ENCODE data around the gene ROPN1L.

GRCh38 chr5:10447041-10447440 is 5.4 kb downstream of the ROPN1L start:
- TF ChIP-seq POLR2A (IDR thresholded peaks at IDR 0.05; ENCODE audit: borderline replicate concordance, extremely low read depth, insufficient read depth, insufficient read length) = no peak
- TF ChIP-seq CTCF (IDR thresholded peaks at IDR 0.05 in 2 of 3, conservative IDR thresholded peaks at IDR 0.05 in 1 of 3; ENCODE audit: borderline replicate concordance in 1 of 3, insufficient read depth in 1 of 3, low read depth in 2 of 3, low read length in 2 of 3) = no peak
- TF ChIP-seq JUND (IDR thresholded peaks at IDR 0.05) = no peak
- no peak for TF ChIP-seq ELF1 (IDR thresholded peaks at IDR 0.05; ENCODE audit: borderline replicate concordance, low read depth)
- no peak for TF ChIP-seq EZH2 (IDR thresholded peaks at IDR 0.05)
- no peak for TF ChIP-seq MAX (IDR thresholded peaks at IDR 0.05)
- no peak for TF ChIP-seq YY1 (IDR thresholded peaks at IDR 0.05; ENCODE audit: extremely low read depth, insufficient replicate concordance, low read depth, low read length)

All from HCT116 (cell line).